ENCODE data around the gene FBN1. TPM values are rescaled to one million over a fixed set of nuclear protein-coding genes. Genes with fewer than 3 reads are reported as not detected.

Gene FBN1
- total RNA-seq, 8 experiments from 2014 or later = 3.4 to 777 (median 10.1) TPM

DNA sequence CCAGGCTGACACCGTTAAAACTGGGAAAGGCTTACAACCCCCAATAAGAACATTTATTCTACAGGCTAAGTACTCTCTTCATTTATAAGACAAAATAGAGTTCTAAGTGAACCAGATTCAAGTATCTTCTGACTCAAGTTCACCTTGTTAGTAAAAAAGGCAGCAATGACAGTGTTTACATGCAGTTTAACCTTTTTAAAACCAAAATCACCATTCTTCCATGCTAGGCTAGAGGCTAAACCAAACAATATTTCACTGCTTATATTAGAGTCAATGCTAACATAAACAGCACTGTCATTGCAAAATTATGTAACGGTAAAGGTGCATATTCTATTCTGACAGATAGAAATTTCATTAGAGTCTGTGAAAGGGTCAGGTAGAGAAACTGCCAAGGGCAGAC is 118.0 kb downstream of the FBN1 start:
- in situ Hi-C loops (cut with MboI; ENCODE audit: low pct_unique_long_range_greater_than_20kb in 2 of 9, low sequenced_read_pairs in 9 of 9, unreplicated experiment in 9 of 9) = no loop called here
- Histone ChIP-seq H3K4me1 (replicated peaks in 1 of 2) (no peaks in the 10 kb centered on the region), H3K4me3 (no peak overlapping the region), H3K27ac (no peak overlapping the region)
- 80 to 100% (median 100%) methylated on average over 1 to 2 of the region's 2 CpGs; no CpG with 5 or more reads in 1 of the 10 experiments for WGBS, 10 experiments
- ATAC-seq (replicated peaks in 6 of 8) = no peak

DNA sequence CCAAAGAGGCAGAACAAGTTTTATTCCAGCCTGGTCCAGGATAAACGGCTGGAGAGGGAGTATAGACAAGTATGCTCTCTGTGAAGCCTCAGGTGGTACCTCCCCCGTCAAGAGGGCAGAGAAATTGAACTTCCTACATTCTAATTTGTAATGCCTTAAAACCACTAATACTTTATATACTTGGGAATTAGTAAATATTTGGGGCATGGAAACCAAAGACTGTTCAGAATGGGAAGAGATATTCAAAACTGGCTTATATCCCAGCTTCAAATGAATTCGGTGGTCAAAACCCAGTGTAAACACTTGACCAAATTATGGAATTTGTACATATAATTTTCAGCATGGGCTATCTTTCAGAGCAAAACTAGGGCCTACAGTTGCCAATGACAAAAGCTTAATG is 122.6 kb downstream of the FBN1 start:
- in situ Hi-C loops (cut with MboI; ENCODE audit: low pct_unique_long_range_greater_than_20kb in 2 of 9, low sequenced_read_pairs in 9 of 9, unreplicated experiment in 9 of 9) = no loop called here
- no peak overlapping the region for H3K27ac ChIP-seq
- no peak for ATAC-seq (replicated peaks in 6 of 8)
- 40 to 100% (median 94%) methylated on average over 1 to 3 of the region's 3 CpGs; no CpG with 5 or more reads in 1 of the 10 experiments for WGBS, 10 experiments
- H3K4me3 ChIP-seq = no peak overlapping the region
- no peaks in the 10 kb centered on the region for H3K4me1 ChIP-seq (replicated peaks in 1 of 2)

DNA sequence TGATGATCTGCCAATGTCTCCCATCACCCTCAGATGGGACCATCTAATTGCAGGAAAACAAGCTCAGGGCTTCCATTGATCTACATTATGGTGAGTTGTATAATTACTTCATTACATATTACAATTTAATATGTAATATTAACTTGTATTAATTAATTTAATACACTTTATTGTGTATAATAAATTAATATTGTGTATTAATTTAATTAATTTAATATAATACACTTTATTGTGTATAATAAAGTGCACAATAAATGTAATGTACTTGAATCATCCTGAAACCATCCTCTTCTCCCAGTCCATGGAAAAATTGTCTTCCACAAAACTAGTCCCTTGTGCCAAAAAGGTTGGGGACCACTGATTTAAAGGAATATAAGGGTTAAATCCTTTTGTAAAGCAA is 123.4 kb downstream of the FBN1 start:
- ATAC-seq (replicated peaks in 6 of 8) = no peak
- Histone ChIP-seq H3K4me3 (no peak overlapping the region), H3K4me1 (replicated peaks in 1 of 2) (no peaks in the 10 kb centered on the region), H3K27ac (no peak overlapping the region)
- in situ Hi-C loops (cut with MboI; ENCODE audit: low pct_unique_long_range_greater_than_20kb in 2 of 9, low sequenced_read_pairs in 9 of 9, unreplicated experiment in 9 of 9) = no loop called here

DNA sequence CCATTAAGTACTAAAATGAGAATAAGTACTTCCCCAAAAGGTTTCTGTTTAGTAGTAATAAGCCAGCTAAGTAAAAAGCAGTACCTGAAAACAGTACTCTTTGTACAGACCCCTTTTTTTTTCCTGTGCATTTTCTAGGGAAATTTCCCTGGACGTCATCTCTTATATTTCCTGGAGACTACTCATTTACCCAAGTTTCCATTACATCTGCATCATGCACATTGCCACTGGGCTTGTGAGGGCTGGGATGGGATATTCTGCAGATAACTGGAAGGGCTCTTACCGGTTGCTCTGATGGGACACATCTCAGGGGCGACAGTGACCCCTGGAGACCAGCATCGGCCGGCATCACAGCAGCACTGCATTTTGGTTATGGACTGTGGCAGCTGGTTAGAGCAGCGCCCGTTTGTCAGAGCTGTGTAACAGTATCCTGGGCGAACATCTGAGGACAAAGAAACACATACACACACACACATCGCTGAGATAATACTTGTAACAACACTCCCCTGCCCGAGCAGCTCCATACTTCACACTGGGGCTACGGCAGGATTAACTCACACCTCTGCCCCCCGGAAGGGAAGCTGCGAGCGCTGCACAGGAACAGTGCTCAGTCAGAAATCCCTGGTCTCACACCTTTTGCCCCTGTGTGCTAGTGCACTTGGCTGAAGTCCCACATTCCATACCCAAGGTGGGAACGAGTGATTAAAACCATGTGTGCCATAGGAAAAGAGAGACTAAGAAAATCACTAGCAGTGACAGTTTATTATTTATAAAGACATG is 124.9 kb downstream of the FBN1 start:
- WGBS, 10 experiments = 82 to 100% (median 90%) methylated on average over 1 to 2 of the region's 15 CpGs; no CpG with 5 or more reads in 4 of the 10 experiments
- in situ Hi-C loops (cut with MboI; ENCODE audit: low pct_unique_long_range_greater_than_20kb in 2 of 9, low sequenced_read_pairs in 9 of 9, unreplicated experiment in 9 of 9) = no loop called here
- peak in 2 of 8 experiments; percentile 18 to 34 for ATAC-seq (replicated peaks in 6 of 8)

DNA sequence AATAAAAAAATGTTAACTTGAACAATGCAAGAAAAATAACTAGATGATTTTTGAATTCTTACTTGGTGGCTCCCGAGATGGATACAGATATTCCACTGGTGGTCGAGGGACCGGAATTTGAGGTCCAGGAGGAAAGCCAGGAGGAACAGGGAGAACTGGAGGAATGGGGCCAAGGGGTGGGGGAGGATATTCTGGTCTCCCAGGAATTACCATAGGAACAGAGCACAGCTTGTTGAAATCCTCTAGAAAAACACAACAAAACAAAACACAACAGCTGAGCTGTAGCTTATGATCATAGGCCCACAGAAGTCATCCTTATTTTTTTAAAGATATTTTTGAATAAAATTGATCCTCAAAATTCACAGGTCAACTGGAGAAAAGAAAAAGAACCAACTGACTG is 129.4 kb downstream of the FBN1 start:
- 70 to 100% (median 100%) methylated on average over 1 to 3 of the region's 3 CpGs; no CpG with 5 or more reads in 3 of the 10 experiments for WGBS, 10 experiments
- no peak overlapping the region for H3K27ac ChIP-seq
- no peak for ATAC-seq (replicated peaks in 6 of 8)

More for the DNA sequence above, 124.9 kb downstream of the FBN1 start:
- Histone ChIP-seq H3K4me3 (no peak overlapping the region), H3K4me1 (replicated peaks in 1 of 2) (no peaks in the 10 kb centered on the region), H3K27ac (no peak overlapping the region)

DNA sequence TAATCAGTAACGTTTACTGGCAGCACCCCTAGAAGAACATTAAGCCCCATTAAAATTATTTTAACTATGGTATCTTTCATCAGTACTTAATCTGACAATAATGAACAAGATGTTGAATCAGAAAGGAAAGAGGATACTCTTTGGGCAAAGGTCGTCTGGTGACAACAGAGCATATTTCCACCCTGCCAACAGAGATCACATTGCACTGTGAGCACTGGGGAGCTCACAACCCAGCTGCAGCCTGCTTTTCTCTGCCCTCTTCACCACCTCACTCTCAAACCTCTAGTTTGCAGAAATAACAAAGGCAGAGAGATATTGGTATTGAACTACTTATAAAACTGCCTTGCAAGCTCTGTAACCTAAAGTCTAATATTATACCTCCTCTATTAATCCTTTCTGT is 130.0 kb downstream of the FBN1 start:
- WGBS, 10 experiments = 40 to 100% (median 90%) methylated on average over 1 to 2 of the region's 2 CpGs; no CpG with 5 or more reads in 2 of the 10 experiments
- H3K4me3 ChIP-seq = no peak overlapping the region
- in situ Hi-C loops (cut with MboI; ENCODE audit: low pct_unique_long_range_greater_than_20kb in 2 of 9, low sequenced_read_pairs in 9 of 9, unreplicated experiment in 9 of 9) = no loop called here
- no peak overlapping the region for H3K27ac ChIP-seq
- ATAC-seq (replicated peaks in 6 of 8) = peak in 1 of 8 experiments; percentile 69
- H3K4me1 ChIP-seq (replicated peaks in 1 of 2) = no peaks in the 10 kb centered on the region

More for the DNA sequence above, 129.4 kb downstream of the FBN1 start:
- no peak overlapping the region for H3K4me3 ChIP-seq
- H3K4me1 ChIP-seq (replicated peaks in 1 of 2) = no peaks in the 10 kb centered on the region
- in situ Hi-C loops (cut with MboI; ENCODE audit: low pct_unique_long_range_greater_than_20kb in 2 of 9, low sequenced_read_pairs in 9 of 9, unreplicated experiment in 9 of 9) = no loop called here

DNA sequence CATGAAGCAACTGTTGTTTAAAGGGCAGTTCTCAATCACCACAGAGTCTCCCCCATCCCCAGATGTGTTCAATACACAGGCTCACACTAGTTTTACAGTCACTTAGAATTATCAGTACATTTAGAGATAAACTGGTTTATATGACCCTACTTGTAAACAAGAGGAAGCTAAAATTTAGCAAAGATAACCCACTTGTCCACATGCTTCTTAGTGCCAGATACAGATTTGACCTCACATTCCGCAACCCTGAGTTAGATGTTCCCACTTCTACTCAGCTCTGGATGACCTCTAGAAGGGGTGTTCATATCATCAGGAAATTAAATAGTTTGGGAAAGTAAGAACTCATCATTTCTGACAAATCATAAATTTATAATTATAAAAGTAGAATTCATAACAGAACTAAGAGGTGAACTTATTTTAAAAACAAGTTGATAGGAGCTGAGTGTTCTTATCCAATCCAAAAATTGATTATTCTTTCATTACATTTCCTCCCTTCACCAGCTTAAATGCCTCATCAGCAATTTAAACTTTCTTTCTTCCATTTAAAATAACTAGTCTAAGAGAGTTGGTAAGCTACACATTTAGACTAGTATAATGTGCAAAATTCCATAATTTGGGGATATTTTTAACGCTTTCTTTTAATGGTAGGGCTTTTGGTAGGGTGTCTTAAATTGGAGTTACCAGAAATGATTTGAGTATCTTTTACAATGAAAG is 131.2 kb downstream of the FBN1 start:
- Histone ChIP-seq H3K4me3 (no peak overlapping the region), H3K4me1 (replicated peaks in 1 of 2) (no peaks in the 10 kb centered on the region), H3K27ac (no peak overlapping the region)
- ATAC-seq (replicated peaks in 6 of 8) = no peak
- WGBS, 10 experiments = 50 to 100% (median 98%) methylated on average over 1 to 2 of the region's 2 CpGs
- in situ Hi-C loops (cut with MboI; ENCODE audit: low pct_unique_long_range_greater_than_20kb in 2 of 9, low sequenced_read_pairs in 9 of 9, unreplicated experiment in 9 of 9) = no loop called here

DNA sequence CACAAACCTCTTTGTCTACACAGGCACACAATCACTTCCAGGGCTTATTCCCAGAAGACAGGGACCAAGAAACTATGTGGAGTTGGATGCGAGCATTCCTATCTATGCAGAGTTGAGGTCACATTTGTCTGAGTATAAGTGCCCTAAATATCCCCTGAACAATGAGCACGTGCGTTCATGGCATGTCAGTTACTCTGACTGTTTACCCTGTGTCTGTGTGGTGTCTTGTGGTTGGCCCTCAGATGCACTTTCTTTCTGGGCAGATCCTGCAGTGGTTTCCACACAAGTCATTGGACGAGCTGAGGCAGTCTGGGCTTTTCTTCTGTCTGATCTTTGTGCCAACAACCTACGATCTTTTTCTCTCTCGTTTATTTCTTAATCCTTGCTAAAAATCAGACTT is 134.5 kb downstream of the FBN1 start:
- Histone ChIP-seq H3K27ac (no peak overlapping the region), H3K4me1 (replicated peaks in 1 of 2) (no peaks in the 10 kb centered on the region), H3K4me3 (no peak overlapping the region)
- ATAC-seq (replicated peaks in 6 of 8) = peak in 1 of 8 experiments; percentile 22
- in situ Hi-C loops (cut with MboI; ENCODE audit: low pct_unique_long_range_greater_than_20kb in 2 of 9, low sequenced_read_pairs in 9 of 9, unreplicated experiment in 9 of 9) = no loop called here
- 27 to 100% (median 95%) methylated on average over 1 to 6 of the region's 6 CpGs for WGBS, 10 experiments

DNA sequence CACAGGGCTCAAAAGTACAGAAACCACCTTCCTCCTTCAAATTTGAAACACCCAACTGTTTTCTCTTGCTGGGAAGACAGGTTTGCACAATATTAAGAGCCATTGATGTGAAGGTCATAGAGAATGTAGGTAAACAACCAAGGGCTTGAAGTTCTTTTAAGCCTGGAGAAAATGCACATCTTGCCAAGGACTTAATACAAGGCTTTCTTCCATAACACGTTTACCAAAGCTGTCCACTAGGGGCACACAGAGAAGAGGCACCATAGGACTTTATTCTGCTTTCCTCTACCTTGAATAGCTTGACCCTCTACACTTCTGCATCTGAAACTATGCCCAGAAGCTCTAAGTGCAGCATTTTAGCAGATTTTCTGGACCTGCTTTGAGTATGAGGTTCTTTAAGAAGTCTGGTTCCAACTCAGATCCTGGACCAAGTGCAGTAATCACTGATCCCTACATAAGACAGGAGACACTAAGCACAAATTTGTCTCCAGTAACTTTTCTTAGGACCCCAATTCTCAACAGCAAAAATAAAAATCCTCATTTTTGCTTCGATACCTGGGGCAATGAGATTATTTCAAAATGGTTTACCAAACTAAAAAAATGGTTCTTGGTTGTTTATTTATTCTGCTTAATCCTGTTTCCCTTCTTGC is 138.0 kb downstream of the FBN1 start:
- Histone ChIP-seq H3K27ac (no peak overlapping the region), H3K4me3 (no peak overlapping the region), H3K4me1 (replicated peaks in 1 of 2) (no peaks in the 10 kb centered on the region)
- in situ Hi-C loops (cut with MboI; ENCODE audit: low pct_unique_long_range_greater_than_20kb in 2 of 9, low sequenced_read_pairs in 9 of 9, unreplicated experiment in 9 of 9) = no loop called here
- 0 to 90% (median 20%) methylated on average over 1 to 2 of the region's 2 CpGs; no CpG with 5 or more reads in 2 of the 10 experiments for WGBS, 10 experiments
- ATAC-seq (replicated peaks in 6 of 8) = peak in 3 of 8 experiments; percentile 80 to 85 (median 83)

DNA sequence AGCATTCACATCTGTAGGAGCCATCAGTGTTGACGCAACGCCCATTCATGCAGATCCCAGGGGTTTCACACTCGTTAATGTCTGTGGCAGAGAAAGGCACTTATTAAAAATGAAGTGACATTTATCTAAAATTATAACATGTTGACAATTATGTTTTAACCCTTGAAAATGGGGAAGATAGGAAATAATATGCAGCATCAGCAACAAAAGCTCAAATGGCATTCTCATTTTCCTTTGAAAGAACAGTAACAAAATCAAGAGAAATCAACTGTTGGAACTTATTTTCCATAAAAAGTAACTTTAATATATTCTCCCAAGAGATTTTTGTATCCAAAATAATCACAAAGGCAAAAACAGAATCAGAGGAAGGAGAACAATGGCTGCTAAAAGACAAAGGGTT is 140.4 kb downstream of the FBN1 start:
- Histone ChIP-seq H3K27ac (no peak overlapping the region), H3K4me3 (no peak overlapping the region), H3K4me1 (replicated peaks in 1 of 2) (no peaks in the 10 kb centered on the region)
- in situ Hi-C loops (cut with MboI; ENCODE audit: low pct_unique_long_range_greater_than_20kb in 2 of 9, low sequenced_read_pairs in 9 of 9, unreplicated experiment in 9 of 9) = no loop called here
- 50 to 100% (median 84%) methylated on average over 1 to 3 of the region's 3 CpGs; no CpG with 5 or more reads in 2 of the 10 experiments for WGBS, 10 experiments
- ATAC-seq (replicated peaks in 6 of 8) = no peak

DNA sequence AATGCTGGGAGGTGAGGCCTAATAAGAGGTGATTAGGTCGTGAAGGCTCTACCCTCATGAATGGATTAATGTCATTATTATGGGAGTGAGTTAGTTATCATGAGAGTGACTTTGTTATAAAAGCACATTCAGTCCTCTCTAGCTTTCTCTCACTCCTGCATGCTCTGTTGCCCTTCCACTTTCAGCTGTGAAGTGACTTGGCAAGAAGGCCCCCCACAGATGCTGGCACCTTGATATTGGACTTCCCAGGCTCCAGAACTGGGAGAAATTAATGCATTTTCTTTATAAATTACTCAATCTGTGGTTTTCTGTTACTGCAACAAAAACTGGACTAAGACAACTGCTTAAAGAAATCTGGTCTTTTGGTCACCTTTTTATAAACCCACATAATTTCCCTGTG is 144.3 kb downstream of the FBN1 start:
- no peak overlapping the region for H3K4me3 ChIP-seq
- 67 to 100% (median 80%) methylated on average over 1 of the region's 1 CpG; no CpG with 5 or more reads in 7 of the 10 experiments for WGBS, 10 experiments
- in situ Hi-C loops (cut with MboI; ENCODE audit: low pct_unique_long_range_greater_than_20kb in 2 of 9, low sequenced_read_pairs in 9 of 9, unreplicated experiment in 9 of 9) = no loop called here
- ATAC-seq (replicated peaks in 6 of 8) = no peak
- H3K4me1 ChIP-seq (replicated peaks in 1 of 2) = no peaks in the 10 kb centered on the region
- no peak overlapping the region for H3K27ac ChIP-seq

DNA sequence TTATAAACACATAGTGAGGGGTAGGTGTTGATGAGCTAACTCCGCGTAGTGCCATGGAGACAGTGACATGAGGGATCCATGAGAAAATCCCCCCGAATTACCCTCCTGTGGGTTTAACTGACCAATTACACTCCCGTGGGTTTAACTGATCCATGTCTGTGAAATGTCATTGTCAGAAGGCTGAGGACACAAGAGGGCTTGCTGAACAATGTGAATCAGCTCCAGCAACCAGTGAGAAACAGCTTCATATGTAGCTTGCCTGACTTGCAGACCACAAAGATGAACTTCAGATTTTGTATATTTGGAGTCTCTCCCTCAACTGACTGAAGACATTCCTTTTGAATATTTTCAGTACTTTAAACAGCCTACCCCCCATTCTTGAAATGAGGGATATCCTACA is 144.9 kb downstream of the FBN1 start:
- Histone ChIP-seq H3K4me3 (no peak overlapping the region), H3K27ac (no peak overlapping the region), H3K4me1 (replicated peaks in 1 of 2) (no peaks in the 10 kb centered on the region)
- 72 to 100% (median 83%) methylated on average over 2 to 3 of the region's 4 CpGs; no CpG with 5 or more reads in 3 of the 10 experiments for WGBS, 10 experiments
- in situ Hi-C loops (cut with MboI; ENCODE audit: low pct_unique_long_range_greater_than_20kb in 2 of 9, low sequenced_read_pairs in 9 of 9, unreplicated experiment in 9 of 9) = no loop called here
- no peak for ATAC-seq (replicated peaks in 6 of 8)

DNA sequence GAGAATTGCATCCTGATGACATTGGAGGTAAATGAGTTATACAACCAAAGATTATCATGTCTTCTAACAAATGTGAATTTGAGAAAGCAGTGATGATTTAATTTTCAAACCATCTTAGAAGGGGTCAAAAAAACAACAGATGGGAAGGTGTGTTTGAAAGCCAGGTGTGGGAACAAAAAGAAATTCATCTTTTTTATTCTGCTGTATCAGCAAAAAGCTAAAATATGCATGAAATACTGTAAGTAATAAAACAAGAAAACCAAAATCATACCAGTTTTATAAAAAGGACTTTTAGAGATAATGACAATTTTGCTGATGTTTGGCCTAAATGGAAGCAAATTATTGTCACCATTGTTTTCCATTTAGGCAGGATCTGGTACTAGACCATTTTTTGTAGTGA is 145.5 kb downstream of the FBN1 start:
- Histone ChIP-seq H3K27ac (no peak overlapping the region), H3K4me3 (no peak overlapping the region), H3K4me1 (replicated peaks in 1 of 2) (no peaks in the 10 kb centered on the region)
- in situ Hi-C loops (cut with MboI; ENCODE audit: low pct_unique_long_range_greater_than_20kb in 2 of 9, low sequenced_read_pairs in 9 of 9, unreplicated experiment in 9 of 9) = no loop called here
- no peak for ATAC-seq (replicated peaks in 6 of 8)

Data from motor neuron (in vitro differentiated cells).